CD4-positive, alpha-beta T cell treated with Interleukin-6 for 4 hours (primary cell): Measurements from ENCODE around the gene KNTC1.
"Not testable (repeated sequence)": the region's sequence is repeated elsewhere in the genome, so short reads cannot be mapped to it uniquely, and the experiment has no call there.

Experiments used
- DNase-seq: peaks from one replicate; pipeline ENCODE4 v3.0.0-alpha.2; 2020; ENCODE audit warnings: mixed read lengths

Gene KNTC1

DNA sequence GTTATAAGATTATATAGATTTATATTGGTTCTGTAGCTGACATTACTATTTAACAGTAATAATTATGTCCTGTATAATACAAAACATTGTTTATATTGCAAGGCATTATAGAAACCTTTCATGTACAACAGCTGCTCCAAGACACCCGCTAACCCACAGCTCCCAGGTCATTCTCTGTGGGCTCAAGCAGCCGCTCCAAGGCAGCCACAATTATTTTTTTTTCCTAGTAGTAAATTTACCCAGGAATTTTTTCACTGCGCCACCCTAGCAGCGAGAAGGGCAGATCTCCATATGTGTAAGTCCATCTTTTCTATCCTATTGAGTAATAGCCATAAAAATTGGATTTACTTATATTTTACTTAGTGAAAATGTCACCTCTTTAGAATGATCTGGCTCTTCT, 36.3 kb downstream of the KNTC1 start:
- DNase-seq: no peak

DNA sequence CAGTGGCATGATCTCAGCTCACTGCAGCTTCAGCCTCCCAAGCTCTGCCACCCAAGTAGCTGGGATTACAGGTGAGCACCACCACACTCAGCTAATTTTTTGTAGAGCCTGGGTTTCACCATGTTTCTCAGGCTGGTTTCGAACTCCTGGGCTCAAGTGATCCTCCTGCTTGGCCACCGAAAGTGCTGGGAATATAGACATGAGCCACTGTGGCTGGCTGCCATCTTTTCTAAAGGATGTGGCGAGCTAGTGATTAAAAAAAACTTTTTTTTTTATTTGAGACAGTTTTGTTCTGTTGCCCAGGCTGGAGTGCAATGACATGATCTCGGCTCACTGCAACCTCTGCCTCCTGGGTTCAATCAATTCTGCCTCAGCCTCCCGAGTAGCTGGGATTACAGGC, 39.8 kb downstream of the KNTC1 start:
- DNase-seq: not testable (repeated sequence)

DNA sequence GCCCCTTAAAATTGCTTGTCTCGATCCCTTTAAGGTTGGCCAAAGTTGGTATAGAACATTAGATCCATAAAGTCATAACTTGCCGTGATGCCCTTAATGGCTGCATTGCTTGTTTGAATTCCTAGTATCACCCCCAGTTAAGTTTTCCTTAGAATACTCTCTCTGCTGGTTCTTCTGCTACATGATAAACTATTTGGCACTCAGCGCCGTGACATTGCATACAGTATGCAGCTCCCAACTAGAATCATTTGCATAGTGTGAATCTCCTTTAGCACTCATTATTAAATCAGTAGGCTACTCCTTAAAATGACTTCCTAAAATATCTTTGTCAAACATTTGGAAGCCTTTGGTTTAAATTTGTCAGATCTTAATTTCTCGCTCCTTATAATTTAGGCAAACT, 42.2 kb downstream of the KNTC1 start:
- no peak for DNase-seq

DNA sequence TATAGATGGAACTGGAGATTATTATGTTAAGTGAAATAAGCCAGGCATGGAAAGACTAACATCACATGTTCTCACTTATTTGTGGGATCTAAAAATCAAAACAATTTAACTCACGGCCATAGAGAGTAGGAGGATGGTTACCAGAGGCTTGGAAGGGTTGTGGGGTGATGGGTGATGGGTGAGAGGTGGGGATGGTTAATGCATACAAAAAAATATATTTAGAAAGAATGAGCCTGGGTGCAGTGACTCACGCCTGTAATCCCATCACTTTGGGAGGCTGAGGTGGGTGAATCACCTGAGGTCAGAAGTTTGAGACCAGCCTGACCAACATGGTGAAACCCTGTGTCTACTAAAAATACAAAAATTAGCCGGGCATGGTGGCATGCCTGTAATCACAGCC, 43.0 kb downstream of the KNTC1 start:
- not testable (repeated sequence) for DNase-seq

DNA sequence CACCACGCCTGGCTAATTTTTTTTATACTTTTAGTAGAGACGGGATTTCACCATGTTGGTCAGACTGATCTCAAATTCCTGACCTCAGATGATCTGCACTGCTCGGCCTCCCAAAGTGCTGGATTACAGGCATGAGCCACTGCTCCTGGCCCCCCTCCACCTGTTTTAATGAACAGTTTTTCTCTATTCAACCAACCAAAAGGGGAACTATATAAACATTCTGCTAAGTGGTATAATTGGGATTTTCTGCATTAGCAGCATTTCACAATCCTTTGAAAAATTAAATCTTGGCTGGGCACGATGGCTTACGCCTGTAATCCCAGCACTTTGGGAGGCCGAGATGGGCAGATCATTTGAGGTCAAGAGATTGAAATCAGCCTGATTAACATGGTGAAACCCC, 44.8 kb downstream of the KNTC1 start:
- DNase-seq: no peak

DNA sequence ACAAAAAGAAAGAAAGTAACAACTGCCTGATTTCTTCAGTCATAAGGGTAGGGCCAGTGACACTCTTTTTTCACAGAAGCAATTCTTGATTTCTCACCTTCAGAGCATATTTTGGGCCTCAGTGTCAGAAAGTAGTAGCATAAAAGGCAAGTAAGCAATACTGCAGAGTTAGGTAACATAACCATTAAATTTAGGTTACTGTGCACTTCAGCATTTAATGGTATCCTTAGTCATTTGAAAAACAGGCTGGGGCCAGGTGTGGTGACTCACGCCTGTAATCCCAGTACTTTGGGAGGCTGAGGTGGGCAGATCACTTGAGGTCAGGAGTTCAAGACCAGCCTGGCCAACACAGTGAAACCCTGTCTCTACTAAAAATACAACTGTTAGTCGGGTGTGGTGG, 56.2 kb downstream of the KNTC1 start:
- not testable (repeated sequence) for DNase-seq

DNA sequence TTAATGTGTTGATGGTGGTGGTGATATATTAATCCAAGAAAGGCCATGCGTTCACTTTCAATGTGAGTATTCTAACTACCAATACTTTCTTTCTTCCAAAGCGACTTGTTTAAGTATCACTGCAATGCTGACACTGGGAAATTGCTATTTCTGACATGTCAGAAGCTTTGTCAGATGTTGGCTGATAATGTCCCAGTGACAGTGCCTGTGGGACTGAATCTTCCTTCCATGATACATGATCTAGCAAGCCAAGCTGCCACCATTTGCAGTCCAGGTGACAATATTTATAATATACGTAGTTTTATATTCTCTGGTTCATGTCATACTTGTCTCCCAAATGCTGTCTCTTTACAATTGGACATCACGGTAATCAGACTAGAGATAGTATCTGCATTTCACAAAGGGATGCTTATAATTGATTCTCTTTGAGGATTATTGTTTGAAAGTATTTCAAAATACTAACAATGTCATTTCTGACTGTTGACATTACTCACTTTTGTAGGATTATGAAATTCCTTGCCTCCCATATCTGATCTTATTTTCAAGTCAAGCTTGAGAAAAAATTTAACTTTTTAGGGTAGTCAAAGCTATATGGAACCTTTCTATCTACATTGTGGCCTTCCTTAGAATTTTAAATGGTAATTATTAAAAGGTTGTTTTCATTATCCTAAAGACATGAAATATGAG, 57.3 kb downstream of the KNTC1 start:
- no peak for DNase-seq

DNA sequence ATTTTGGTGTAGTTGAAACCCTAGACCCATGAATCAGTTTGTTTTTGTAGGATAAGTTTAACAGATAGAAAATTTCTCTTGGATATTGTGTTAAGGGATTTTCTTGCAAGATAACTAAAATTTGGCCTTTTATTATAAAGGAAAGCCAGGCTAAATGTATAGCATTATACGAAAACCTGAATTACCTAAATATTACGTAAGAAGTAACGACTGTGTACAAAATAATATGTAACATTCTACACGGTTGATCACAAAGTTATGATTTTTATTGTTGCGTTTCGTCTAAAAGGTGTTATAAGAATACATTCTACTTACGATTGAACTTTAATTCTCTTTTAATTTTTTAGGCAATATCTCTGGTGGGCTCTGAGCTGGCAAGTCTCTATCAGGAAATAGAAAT, 63.9 kb downstream of the KNTC1 start:
- no peak for DNase-seq

DNA sequence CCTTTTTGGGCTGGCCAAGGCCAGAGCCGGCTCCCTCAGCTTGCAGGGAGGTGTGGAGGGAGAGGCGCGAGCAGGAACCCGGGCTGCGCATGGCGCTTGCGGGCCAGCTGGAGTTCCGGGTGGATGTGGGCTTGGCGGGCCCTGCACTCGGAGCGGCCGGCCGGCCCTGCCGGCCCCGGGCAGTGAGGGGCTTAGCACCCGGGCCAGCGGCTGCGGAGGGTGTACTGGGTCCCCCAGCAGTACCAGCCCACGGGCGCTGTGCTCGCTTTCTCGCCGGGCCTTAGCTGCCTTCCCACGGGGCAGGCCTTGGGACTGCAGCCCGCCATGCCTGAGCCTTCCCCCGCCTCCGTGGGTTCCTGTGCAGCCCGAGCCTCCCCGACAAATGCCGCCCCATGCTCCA, 64.9 kb downstream of the KNTC1 start:
- not testable (repeated sequence) for DNase-seq

DNA sequence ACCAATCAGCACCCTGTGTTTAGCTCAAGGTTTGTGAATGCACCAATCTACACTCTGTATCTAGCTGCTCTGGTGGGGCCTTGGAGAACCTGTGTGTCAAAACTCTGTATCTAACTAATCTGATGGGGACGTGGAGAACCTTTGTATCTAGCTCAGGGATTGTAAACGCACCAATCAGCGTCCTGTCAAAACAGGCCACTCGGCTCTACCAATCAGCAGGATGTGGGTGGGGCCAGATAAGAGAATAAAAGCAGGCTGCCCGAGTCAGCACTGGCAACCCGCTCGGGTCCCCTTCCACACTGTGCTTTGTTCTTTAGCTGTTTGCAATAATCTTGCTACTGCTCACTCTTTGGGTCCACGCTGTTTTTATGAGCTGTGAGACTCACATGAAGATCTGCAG, 65.5 kb downstream of the KNTC1 start:
- DNase-seq: not testable (repeated sequence)

DNA sequence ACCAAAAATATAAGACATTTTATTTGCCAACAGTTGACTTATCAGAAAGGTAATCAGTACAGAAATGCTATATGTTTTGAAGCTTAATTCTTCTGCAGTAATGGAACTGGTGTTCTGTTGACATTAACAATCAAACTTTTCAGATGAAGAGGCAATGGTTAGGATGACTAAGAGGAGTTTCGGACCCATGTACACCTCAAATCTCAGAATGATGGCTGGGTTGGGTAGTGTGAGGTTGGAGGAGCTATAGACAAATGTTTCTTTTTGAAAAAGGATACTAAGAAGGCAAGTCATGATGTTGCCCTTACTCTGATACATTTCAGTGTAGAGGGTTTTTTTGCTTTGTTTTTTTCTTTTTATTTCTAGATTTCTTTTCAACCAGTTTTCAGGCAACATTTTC, 66.9 kb downstream of the KNTC1 start:
- no peak for DNase-seq

DNA sequence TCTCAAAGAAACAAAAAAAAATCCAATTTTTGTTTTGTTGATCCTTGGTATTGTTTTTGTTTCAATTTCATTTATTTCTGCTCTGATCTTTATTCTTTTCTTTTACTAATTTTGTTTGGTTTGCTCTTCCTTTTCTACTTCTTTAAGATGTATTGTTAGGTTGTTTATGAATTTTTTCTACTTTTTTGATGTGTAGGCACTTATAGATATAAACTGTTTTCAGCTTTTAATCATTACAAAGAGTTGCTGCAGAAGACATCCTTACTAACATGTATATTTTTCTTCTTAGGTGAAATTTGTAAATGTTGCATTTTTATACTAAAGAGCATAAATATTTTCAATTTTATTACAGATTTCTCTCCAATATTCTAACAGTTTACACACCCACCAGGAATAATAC, 69.8 kb downstream of the KNTC1 start:
- no peak for DNase-seq

DNA sequence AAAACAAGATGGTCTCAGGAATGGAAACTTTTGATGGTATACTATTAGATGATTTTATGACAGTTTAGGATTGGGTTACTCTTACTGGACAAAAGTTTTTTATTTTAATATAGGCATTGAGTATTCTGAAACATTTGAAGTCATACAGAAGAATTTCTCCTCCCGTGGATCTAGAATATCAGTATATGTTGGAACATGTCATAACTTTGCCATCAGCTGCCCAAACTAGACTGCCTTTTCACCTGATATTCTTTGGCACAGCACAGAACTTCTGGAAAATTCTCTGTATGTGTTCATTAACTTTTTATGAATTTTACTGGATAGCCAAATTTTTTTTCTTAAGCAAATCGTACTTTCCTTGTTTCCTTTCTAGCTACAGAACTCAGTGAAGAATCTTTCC, 75.4 kb downstream of the KNTC1 start:
- DNase-seq: no peak

DNA sequence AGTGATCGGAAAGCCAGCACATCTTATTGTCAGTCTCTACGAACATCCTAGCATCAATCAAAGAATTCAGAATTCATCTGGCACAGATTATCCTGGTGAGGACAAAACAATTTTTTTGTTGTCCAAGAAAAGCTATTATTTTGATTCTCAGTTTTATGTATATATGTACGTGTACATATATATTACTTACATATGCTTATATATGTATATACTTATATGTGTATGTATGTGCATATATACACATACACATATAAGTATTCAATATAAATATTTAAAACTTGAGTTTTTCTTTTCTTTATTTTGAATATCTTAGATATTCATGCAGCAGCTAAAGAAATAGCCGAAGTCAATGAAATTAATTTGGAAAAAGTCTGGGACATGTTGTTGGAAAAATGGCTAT, 77.9 kb downstream of the KNTC1 start:
- DNase-seq: no peak

DNA sequence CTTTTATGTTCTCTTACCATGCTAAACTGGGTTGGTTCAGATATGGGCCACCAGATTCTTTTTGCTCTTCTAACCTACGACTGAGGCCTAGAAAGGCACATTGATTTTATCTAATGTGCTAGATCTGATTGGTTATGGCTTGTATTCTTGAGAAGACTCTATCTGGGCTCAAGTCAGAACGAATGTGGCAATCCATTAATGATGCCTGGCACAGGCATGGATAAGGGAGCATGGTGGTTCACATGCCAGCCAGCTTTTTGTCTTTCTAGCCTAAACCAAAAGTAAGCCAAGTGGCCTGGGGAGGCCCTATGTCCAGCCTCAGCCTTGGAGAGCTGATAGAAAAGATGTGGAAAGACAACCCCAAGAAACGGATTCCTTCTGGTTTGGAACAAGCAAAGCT, 82.7 kb downstream of the KNTC1 start:
- no peak for DNase-seq

DNA sequence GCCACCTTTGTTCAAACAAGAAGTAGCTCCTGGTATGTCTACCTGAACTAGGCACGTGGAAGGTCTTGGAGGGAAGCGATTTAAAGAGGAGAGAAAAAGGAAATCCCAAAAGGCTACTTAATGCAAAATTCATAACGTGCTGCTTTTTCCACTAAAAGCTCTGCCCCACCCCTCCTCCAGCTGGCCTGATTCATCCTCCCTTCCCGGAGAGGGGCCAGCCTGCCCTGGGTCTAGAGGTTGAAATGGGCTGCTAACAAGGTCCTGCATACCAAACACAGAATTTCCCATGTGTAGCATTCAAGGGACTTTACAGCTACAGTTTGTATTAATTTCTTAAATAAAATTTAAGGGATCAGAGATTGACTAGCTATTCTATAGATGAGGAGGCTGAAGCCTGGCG, 83.2 kb downstream of the KNTC1 start:
- no peak for DNase-seq

DNA sequence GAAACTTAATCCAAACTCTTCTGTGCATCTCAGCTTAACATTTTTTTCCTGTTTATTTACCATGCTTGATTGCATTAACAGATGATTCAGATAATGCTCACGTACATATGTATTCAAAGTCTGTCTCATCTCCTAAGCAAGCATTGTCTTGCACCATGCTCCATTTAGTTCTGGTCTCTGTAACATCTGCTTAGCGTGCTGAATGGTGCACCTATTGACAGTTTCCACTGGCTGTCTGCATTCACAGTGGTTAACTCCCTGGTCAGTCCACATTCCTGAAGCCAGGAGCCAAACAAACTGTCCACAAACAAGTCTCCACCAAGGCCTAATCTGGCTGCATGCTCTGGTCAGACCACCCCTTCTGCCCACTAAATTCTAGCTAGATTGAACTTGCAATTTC, 83.9 kb downstream of the KNTC1 start:
- DNase-seq: no peak

DNA sequence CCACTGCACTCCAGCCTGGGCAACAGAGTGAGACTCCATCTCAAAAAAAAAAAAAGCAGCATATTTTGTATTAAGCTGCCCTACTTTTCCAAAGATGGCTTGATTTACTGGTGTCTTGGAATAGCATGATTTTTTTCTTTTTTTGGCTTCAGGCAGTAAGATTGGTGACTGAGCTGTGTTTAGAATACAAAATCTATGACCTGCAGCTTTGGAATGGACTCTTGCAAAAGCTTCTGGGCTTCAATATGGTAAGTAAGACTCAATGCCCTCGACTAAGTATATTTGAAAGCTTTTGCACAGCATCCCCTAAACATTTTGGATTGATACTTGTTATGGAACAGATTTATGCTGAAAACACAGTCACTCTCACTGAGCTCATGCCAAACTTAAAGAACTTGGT, 87.8 kb downstream of the KNTC1 start:
- no peak for DNase-seq

DNA sequence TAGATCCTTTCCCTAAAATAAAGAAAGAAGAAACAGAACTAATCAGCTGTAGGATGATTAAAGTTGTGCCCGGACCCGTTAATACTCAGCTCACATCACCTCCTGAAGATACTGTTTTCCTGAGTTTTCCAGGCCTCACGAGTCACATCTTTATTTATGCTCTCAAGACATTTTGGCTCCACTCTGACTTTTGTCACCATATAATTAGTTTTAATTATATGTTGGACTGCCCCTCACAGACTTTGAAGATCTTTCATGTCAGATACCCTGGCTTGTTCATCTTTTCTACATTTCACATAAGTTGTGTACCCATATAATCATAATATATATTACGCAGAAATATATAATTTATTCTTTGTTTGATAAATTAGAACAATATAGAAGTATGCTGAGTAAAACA, 88.7 kb downstream of the KNTC1 start:
- no peak for DNase-seq

DNA sequence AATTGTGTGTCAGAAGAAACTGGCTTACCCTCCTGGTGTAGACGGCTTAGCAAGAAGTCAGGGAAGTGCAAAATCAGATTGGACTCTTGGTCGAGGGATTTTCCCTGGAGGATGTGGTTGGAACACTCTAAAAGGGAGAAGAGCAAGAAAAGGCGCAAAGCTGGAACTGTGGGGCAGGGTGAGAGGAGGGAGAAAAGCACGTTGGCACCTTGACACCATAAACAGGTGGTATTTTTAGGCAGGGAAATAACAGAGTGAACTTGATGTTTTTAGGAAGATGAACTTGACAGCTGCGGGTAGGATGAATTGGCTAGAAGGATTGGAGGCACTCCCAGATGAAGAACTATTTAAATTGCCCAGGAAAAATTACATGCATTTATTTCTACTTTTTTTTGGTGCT, 108.4 kb downstream of the KNTC1 start:
- no peak for DNase-seq

DNA sequence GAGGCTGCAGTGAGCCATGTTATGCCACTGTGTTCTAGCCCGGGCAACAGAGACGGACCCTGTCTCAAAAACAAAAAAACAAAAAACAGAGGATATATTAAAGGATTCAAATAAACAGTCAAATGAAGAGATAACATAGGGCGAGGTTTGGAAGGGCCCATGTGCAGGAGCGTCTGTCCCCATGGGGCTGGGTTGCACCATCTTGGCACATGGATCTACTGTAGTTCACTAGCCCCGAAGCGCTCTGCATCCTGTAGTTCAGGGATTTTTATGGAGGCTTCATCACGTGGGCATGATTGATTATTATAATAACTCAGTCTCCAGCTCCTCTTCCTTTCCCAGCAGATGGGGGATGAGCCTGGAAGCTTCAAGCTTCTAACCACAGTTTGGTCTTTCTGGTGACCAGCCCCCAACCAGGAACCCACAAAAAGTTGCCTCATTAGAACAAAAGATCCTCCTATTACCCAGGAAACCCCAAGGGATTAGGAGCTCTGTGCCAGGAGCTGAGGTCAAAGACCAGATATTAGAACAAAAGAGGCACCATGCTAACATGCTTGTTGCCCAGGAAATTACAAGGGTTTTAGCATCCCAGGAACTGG, 116.3 kb downstream of the KNTC1 start:
- DNase-seq: no peak

DNA sequence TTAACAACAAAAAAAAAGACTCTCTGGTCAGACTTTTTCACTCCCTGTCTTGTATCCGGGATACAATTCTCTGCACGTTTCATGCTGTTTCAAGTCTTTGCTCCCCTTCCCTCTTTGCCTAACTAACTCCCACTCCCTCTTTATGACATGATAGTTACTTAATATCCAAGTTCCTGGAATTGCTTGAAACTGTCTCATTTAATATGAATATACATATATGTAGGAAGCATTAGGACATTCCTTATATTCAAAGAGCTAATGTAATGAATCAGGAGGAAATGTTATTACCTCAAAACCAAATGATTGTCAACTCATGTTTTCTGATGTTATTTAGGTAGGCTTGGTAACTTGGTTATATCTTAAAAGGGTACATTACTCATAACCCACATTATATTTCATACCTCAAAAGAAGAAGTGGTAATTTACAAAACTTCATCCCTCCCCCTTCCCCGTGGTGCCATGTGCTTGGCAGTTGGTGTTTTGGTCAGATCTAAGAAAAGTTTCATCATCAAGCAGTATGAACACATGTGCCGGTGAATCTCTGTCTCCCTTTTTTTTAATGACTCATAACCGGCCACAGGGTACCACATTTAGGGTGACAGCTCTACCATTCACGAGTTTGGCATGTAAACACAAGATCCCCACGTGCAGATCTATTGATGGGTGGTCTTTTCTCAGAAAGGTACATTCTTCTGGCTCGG, 119.6 kb downstream of the KNTC1 start:
- peak; percentile 15 for DNase-seq

DNA sequence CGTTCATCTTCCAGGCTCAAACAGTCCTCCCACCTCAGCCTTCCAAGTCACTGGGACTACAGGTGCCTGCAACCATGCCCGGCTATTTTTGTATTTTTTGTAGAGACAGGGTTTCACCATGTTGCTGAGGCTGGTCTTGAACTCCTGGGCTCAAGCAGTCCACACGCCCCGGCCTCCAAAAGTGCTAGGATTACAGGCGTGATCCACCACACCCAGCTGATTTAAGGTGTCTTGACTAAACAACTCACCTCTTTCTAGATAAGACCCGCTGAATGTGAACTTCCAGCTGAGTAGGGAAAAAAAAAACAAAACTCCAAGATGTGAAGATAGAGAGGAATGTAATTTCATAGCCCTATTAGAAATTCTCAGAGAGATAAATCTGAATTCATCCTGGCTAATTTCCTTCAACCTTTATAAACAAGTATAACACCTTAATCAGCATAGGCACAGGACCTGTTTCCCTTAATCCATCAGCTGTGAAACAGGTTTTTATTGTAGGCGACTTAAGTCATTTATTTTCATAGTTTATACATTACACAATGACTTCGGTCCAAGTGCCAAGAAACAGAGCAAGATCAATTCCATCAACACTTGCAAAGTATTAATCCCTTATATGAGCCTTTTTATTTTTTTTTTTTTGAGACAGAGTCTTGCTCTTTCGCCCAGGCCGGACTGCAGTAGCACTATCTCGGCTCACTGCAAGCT, 124.6 kb downstream of the KNTC1 start:
- no peak for DNase-seq

DNA sequence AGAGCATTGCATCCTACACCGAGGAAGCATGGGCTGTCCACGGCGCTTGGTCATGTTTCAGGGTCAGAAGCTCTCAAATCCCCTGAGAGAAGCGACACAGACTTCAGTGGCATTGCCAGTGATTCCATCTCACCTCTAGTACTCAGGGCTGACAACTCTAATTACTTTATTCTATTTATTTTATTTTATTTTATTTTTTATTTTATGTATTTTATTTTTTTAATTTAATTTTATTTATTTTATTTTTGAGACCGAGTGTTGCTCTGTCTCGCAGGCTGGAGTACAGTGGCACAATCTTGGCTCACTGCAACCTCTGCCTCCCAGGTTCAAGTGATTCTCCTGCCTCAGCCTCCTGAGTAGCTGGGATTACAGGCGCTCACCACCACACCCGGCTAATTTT, 126.2 kb downstream of the KNTC1 start:
- DNase-seq: not testable (repeated sequence)
